Caco-2 (cell line): ENCODE measurements around the gene LARP4B. TPM values are rescaled to one million over a fixed set of nuclear protein-coding genes. Genes with fewer than 3 reads are reported as not detected.

Experiments used
- BruUV-seq: library from RNA; stranded (reverse); fragments of 400-500 nt; replicated peaks from 2 replicates; lab custom pipeline; 2021; lab: Mats Ljungman, UMichigan
- CTCF ChIA-PET: fragments of 300-600 bp; sonication (Branson Sonifier 250); formaldehyde crosslinking; loops from one replicate; lab custom pipeline; 2022; ENCODE audit warnings: antibody characterized with exemption; lab: Charles Lee
- POLR2A ChIA-PET: fragments of 300-600 bp; sonication (Branson Sonifier 250); formaldehyde crosslinking; loops from one replicate; lab custom pipeline; 2022; ENCODE audit warnings: antibody characterized with exemption; lab: Charles Lee
- DNase-seq, 2 experiments: peaks; one replicate each; pipeline versions ENCODE4 v3.0.0 to v3.0.0-alpha.2; 2020 to 2022
- H3K27me3 ChIP-seq: replicated peaks from 2 replicates; pipeline ENCODE4 v1.6.0; 2011; ENCODE audit warnings: low read length; ENCODE audit not compliant: control insufficient read depth, insufficient read depth
- H3K36me3 ChIP-seq: 2 replicates; pipeline ENCODE4 v1.5.1; 2011; ENCODE audit warnings: low read length; ENCODE audit not compliant: control insufficient read depth, insufficient read depth
- H3K4me1 ChIP-seq: fragments of 250-450 bp; sonication (Bioruptor Pico); 2 replicates; pipeline ENCODE4 v1.5.1; 2020; ENCODE audit warnings: mild to moderate bottlenecking
- H3K4me3 ChIP-seq: 2 replicates; pipeline ENCODE4 v1.5.1; 2011; ENCODE audit warnings: low read depth, mild to moderate bottlenecking, control low read depth, low read length
- H3K9me3 ChIP-seq: fragments of 250-450 bp; sonication (Bioruptor Pico); 2 replicates; pipeline ENCODE4 v1.5.1; 2020; ENCODE audit warnings: mild to moderate bottlenecking, moderate library complexity
- H3K27ac Mint-ChIP-seq: one replicate; pipeline ENCODE4 v1.8.0; 2022; ENCODE audit warnings: mixed read lengths; ENCODE audit not compliant: unreplicated experiment
- H3K27me3 Mint-ChIP-seq: one replicate; pipeline ENCODE4 v1.8.0; 2022; ENCODE audit warnings: mixed read lengths; ENCODE audit not compliant: insufficient read depth, unreplicated experiment
- H3K36me3 Mint-ChIP-seq: one replicate; pipeline ENCODE4 v1.8.0; 2022; ENCODE audit warnings: mild to moderate bottlenecking, mixed read lengths; ENCODE audit not compliant: insufficient read depth, unreplicated experiment
- H3K4me1 Mint-ChIP-seq: one replicate; pipeline ENCODE4 v1.8.0; 2022; ENCODE audit warnings: low read depth, mixed read lengths; ENCODE audit not compliant: unreplicated experiment
- H3K4me3 Mint-ChIP-seq: one replicate; pipeline ENCODE4 v1.8.0; 2022; ENCODE audit warnings: mild to moderate bottlenecking, moderate library complexity, mixed read lengths; ENCODE audit not compliant: unreplicated experiment
- H3K9me3 Mint-ChIP-seq: one replicate; pipeline ENCODE4 v1.8.0; 2022; ENCODE audit warnings: mixed read lengths; ENCODE audit not compliant: unreplicated experiment
- CTCF ChIP-seq, 2 experiments: fragments of 200-600 bp in 1 of 2; IDR thresholded peaks; 1 replicate in 1 of 2; 2 replicates in 1 of 2; pipeline versions ENCODE4 v1.5.1 to v1.8.0; 2011 to 2022; ENCODE audit warnings: antibody characterized with exemption in 1 of 2, control low read depth in 1 of 2, inconsistent platforms in 1 of 2, low read depth in 1 of 2, low read length in 1 of 2, mild to moderate bottlenecking in 1 of 2, moderate library complexity in 1 of 2; ENCODE audit not compliant: insufficient read depth in 1 of 2, severe bottlenecking in 1 of 2, unreplicated experiment in 1 of 2
- intact Hi-C: fragments of 100-400 bp; cut with micrococcal nuclease; formaldehyde crosslinking; loops from one replicate; pipeline ENCODE4 v1.10.0; 2022; ENCODE audit not compliant: unreplicated experiment
- total RNA-seq: library from RNA; stranded (reverse); gene quantifications from 2 replicates; pipeline ENCODE4 v1.2.3, GENCODE V29; 2022

LARP4B gene
- total RNA-seq, 1 experiment from 2014 or later: 235 TPM

GRCh38 chr10:916716-917415 lies 14.6 kb downstream of the LARP4B start:
- no TSS peak for BruUV-seq
- no peak overlapping the region for H3K4me3 Mint-ChIP-seq
- CTCF ChIA-PET: no interaction called here

GRCh38 chr10:909831-910230 lies 21.7 kb downstream of the LARP4B start:
- intact Hi-C loops: no loop called here
- peaks cover 96% of the 10 kb centered on the region for H3K36me3 Mint-ChIP-seq

More at GRCh38 chr10:916716-917415, 14.6 kb downstream of the LARP4B start:
- Mint-ChIP-seq H3K27me3 (no peaks in the 10 kb centered on the region), H3K9me3 (no peaks in the 10 kb centered on the region), H3K4me1 (peaks cover 12% of the 10 kb centered on the region), H3K27ac (no peak overlapping the region), H3K36me3 (peaks cover 85% of the 10 kb centered on the region)
- POLR2A ChIA-PET: interaction anchor here (0.6 kb wide), 1 partner anchor 22 kb away, joined by 4 read pairs; no protein-coding TSS in a partner anchor
- TF ChIP-seq CTCF (IDR thresholded peaks at IDR 0.05; ENCODE audit: insufficient read depth in 1 of 2, low read depth in 1 of 2, low read length in 1 of 2, severe bottlenecking in 1 of 2, unreplicated experiment in 1 of 2): no peak
- no peaks in the 10 kb centered on the region for H3K9me3 ChIP-seq
- H3K4me3 ChIP-seq: no peak overlapping the region
- intact Hi-C loops: no loop called here
- peaks cover 5% of the 10 kb centered on the region for H3K4me1 ChIP-seq
- H3K36me3 ChIP-seq: peaks cover 3% of the 10 kb centered on the region
- no peak for DNase-seq
- no peaks in the 10 kb centered on the region for H3K27me3 ChIP-seq

GRCh38 chr10:905972-906371 lies 25.5 kb downstream of the LARP4B start:
- peaks cover 6% of the 10 kb centered on the region; the same call in 1 of the 2 replicates for H3K36me3 ChIP-seq
- no peak for DNase-seq
- no peaks in the 10 kb centered on the region for H3K4me1 ChIP-seq
- intact Hi-C loops: no loop called here
- Mint-ChIP-seq H3K36me3 (peaks cover 95% of the 10 kb centered on the region), H3K27ac (no peak overlapping the region), H3K27me3 (no peaks in the 10 kb centered on the region), H3K4me3 (no peak overlapping the region), H3K4me1 (peaks cover 8% of the 10 kb centered on the region), H3K9me3 (no peaks in the 10 kb centered on the region)
- no peaks in the 10 kb centered on the region for H3K9me3 ChIP-seq
- ChIA-PET POLR2A (no interaction called here), CTCF (no interaction called here)
- no peaks in the 10 kb centered on the region for H3K27me3 ChIP-seq
- no peak overlapping the region for H3K4me3 ChIP-seq
- BruUV-seq: no TSS peak
- no peak for TF ChIP-seq CTCF (IDR thresholded peaks at IDR 0.05; ENCODE audit: insufficient read depth in 1 of 2, low read depth in 1 of 2, low read length in 1 of 2, severe bottlenecking in 1 of 2, unreplicated experiment in 1 of 2)

More at GRCh38 chr10:909831-910230, 21.7 kb downstream of the LARP4B start:
- POLR2A ChIA-PET: interaction anchor here (0.8 kb wide), 1 partner anchor 22 kb away, joined by 4 read pairs; the partner anchor contains the start of gene LARP4B
- Mint-ChIP-seq H3K27me3 (no peaks in the 10 kb centered on the region), H3K27ac (no peak overlapping the region), H3K9me3 (no peaks in the 10 kb centered on the region), H3K4me1 (peaks cover 21% of the 10 kb centered on the region), H3K4me3 (no peak overlapping the region)
- Histone ChIP-seq H3K4me1 (no peaks in the 10 kb centered on the region), H3K4me3 (no peak overlapping the region), H3K27me3 (no peaks in the 10 kb centered on the region), H3K9me3 (no peaks in the 10 kb centered on the region), H3K36me3 (peaks cover 4% of the 10 kb centered on the region; the same call in 1 of the 2 replicates)
- DNase-seq: peak in 1 of 2 experiments; percentile 41
- CTCF ChIA-PET: interaction anchor here (0.7 kb wide), 1 partner anchor 9 kb away, joined by 3 read pairs; no protein-coding TSS in a partner anchor
- no peak for TF ChIP-seq CTCF (IDR thresholded peaks at IDR 0.05; ENCODE audit: insufficient read depth in 1 of 2, low read depth in 1 of 2, low read length in 1 of 2, severe bottlenecking in 1 of 2, unreplicated experiment in 1 of 2)
- no TSS peak for BruUV-seq
